Endothelial cell (in vitro differentiated cells): ENCODE results near the gene RFX1. TPM values are rescaled to one million over a fixed set of nuclear protein-coding genes. Genes with fewer than 3 reads are reported as not detected.

ENCODE experiments used
- DNase-seq: peaks from one replicate; pipeline ENCODE4 v3.0.0; 2021; ENCODE audit warnings: low spot score
- H3K27ac Mint-ChIP-seq: one replicate; pipeline ENCODE4 v1.8.0; 2021; ENCODE audit warnings: mixed read lengths, inconsistent platforms; ENCODE audit not compliant: unreplicated experiment
- H3K27me3 Mint-ChIP-seq: one replicate; pipeline ENCODE4 v1.8.0; 2021; ENCODE audit warnings: mild to moderate bottlenecking, moderate library complexity, mixed read lengths, inconsistent platforms; ENCODE audit not compliant: unreplicated experiment
- H3K36me3 Mint-ChIP-seq: one replicate; pipeline ENCODE4 v1.8.0; 2021; ENCODE audit warnings: mild to moderate bottlenecking, low read depth, mixed read lengths, inconsistent platforms; ENCODE audit not compliant: unreplicated experiment
- H3K4me1 Mint-ChIP-seq: one replicate; pipeline ENCODE4 v1.8.0; 2021; ENCODE audit warnings: mild to moderate bottlenecking, mixed read lengths, inconsistent platforms; ENCODE audit not compliant: unreplicated experiment
- H3K4me3 Mint-ChIP-seq: one replicate; pipeline ENCODE4 v1.8.0; 2021; ENCODE audit warnings: mild to moderate bottlenecking, mixed read lengths, inconsistent platforms; ENCODE audit not compliant: unreplicated experiment
- H3K9me3 Mint-ChIP-seq: one replicate; pipeline ENCODE4 v1.8.0; 2021; ENCODE audit warnings: mixed read lengths, inconsistent platforms; ENCODE audit not compliant: unreplicated experiment
- long read RNA-seq: library from polyadenylated mRNA; unstranded; transcript quantifications from one replicate; pipeline ENCODE4 v2.0.0, GENCODE V29; 2020; ENCODE audit not compliant: unreplicated experiment
- total RNA-seq: library from RNA; stranded (reverse); fragmentation: NEBNext Ultra II Directional; extraction: Animal tissue kit (Norgen Biotek cat#: 25700); gene quantifications from one replicate; pipeline ENCODE4 v1.2.1, GENCODE V29; 2021; ENCODE audit not compliant: unreplicated experiment
- TF ChIP-seq, protein P1 (sequence below): fragments of 200-600 bp; sonication (generic); IDR thresholded peaks from one replicate; pipeline ENCODE4 v1.5.0; 2021; ENCODE audit warnings: antibody characterized with exemption; ENCODE audit not compliant: unreplicated experiment

RFX1 gene
- total RNA-seq = 16.2 TPM
- long read RNA-seq = 0 reads

DNA sequence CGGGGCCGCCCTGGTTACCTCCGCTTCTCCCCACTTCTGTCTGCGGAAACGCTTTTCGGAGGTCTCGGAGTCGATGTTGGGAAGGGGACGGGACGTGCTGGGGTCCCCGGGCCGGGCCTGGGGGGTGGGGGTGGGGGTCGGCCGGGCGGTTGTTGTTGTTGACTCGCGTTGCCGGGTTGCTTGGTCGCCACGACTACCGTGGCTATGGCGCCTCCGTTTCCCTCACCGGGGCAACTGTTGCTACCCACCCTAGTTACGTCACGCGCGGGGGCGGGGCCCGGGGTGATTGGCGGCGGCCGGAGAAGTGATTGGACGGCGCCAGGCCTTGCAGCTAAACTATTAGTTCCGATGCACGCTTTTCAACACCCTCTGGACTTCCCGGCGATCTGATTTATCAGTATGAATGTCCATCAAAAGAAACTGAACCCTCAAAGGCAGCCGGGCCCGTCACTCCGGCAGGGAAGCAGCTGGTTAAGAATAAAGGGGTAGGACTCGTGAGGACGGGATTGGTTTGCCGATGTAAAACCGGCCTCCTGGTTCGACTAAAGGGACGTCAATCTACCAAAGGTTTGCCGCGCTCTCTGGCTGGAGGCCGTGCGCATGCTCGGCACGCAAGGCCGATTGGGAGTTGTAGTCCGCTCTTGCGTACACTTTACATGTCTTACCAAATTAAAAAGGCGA lies at the start of gene RFX1:
TSS of gene RFX1 (minus strand) at position 236 of the 681 bp plus-strand sequence. CDS start 12,477 bp downstream, outside the sequence.
- H3K27me3 Mint-ChIP-seq = peaks cover 20% of the 10 kb centered on the region
- no peaks in the 10 kb centered on the region for H3K9me3 Mint-ChIP-seq
- H3K4me3 Mint-ChIP-seq = peak within 1 kb of the TSS; percentile 95
- TF ChIP-seq, protein P1, sequence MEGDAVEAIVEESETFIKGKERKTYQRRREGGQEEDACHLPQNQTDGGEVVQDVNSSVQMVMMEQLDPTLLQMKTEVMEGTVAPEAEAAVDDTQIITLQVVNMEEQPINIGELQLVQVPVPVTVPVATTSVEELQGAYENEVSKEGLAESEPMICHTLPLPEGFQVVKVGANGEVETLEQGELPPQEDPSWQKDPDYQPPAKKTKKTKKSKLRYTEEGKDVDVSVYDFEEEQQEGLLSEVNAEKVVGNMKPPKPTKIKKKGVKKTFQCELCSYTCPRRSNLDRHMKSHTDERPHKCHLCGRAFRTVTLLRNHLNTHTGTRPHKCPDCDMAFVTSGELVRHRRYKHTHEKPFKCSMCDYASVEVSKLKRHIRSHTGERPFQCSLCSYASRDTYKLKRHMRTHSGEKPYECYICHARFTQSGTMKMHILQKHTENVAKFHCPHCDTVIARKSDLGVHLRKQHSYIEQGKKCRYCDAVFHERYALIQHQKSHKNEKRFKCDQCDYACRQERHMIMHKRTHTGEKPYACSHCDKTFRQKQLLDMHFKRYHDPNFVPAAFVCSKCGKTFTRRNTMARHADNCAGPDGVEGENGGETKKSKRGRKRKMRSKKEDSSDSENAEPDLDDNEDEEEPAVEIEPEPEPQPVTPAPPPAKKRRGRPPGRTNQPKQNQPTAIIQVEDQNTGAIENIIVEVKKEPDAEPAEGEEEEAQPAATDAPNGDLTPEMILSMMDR = no peak
- DNase-seq = peak; percentile 100
- H3K4me1 Mint-ChIP-seq = peaks cover 8% of the 10 kb centered on the region
- H3K27ac Mint-ChIP-seq = peak within 1 kb of the TSS; percentile 100
- peaks cover 4% of the 10 kb centered on the region for H3K36me3 Mint-ChIP-seq

DNA sequence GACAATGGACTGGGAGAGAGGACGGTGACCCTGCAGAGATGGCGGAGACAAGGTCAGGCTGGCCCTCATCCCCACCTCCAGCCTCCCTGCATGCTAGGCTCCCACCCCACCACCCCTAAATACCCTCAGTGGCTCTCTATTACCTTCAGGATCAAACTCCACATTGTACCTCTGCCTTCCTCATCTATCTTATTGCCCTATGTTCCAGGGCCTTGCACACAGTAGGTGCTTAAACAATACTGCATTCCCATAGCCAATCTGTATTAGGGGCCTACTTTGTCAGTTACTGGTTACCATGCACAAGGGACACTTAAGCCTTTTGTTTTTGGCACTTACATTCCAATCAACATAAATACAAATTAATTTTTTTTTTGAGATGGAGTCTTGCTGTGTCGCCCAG lies 49.3 kb upstream of the RFX1 start:
- Mint-ChIP-seq H3K9me3 (no peaks in the 10 kb centered on the region), H3K27me3 (peaks cover 11% of the 10 kb centered on the region), H3K36me3 (peaks cover under 1% of the 10 kb centered on the region), H3K4me1 (peaks cover 8% of the 10 kb centered on the region), H3K4me3 (no peak overlapping the region), H3K27ac (no peak overlapping the region)
- no peak for DNase-seq
- TF ChIP-seq, protein P1 = no peak

DNA sequence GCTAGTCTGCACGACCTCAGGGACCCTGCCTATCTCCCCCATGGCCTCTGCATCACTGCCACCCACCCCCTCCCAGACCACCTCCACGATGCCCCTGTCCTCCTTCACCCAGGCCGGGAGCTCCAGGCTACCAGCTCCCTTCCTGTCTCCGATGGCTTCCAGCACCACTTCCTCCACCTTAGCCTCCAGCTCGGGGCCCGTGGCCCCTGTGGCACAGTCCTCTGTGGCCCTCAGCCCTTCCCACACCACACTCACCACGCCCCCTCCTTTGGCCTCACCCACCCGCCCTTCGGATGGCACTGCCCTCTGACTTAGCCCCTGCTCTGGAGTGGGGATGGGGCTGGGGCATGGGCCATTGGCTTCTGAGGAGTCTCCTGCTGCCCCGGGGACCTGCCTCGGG lies 48.6 kb upstream of the RFX1 start:
- Mint-ChIP-seq H3K9me3 (no peaks in the 10 kb centered on the region), H3K4me3 (no peak overlapping the region), H3K4me1 (peaks cover 8% of the 10 kb centered on the region), H3K27me3 (peaks cover 11% of the 10 kb centered on the region), H3K27ac (no peak overlapping the region), H3K36me3 (peaks cover 4% of the 10 kb centered on the region)
- no peak for DNase-seq
- TF ChIP-seq, protein P1 = no peak

DNA sequence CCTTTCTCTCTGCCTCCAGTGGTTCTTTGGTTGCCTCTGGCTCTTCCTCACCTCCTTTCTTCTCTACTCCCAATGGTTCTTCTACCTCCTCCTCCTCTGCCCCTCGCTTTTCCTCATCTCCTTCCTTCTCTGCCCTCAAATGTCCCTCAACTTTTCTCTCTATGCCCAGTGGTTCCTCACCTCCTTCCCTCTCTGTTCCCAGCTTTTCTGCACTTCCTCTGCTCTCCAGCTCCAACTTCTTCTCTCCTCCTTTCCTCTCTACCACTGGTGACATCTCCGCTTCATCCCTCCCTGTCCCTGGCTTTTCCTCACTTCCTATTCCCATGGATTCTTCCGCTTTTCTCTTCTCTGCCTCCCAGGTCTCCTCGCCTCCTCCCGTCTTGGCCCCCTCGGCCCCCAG lies 48.0 kb upstream of the RFX1 start:
- Mint-ChIP-seq H3K9me3 (no peaks in the 10 kb centered on the region), H3K36me3 (peaks cover 4% of the 10 kb centered on the region), H3K4me1 (peaks cover 8% of the 10 kb centered on the region), H3K4me3 (no peak overlapping the region), H3K27ac (no peak overlapping the region), H3K27me3 (peaks cover 11% of the 10 kb centered on the region)
- no peak for DNase-seq
- TF ChIP-seq, protein P1 = no peak

DNA sequence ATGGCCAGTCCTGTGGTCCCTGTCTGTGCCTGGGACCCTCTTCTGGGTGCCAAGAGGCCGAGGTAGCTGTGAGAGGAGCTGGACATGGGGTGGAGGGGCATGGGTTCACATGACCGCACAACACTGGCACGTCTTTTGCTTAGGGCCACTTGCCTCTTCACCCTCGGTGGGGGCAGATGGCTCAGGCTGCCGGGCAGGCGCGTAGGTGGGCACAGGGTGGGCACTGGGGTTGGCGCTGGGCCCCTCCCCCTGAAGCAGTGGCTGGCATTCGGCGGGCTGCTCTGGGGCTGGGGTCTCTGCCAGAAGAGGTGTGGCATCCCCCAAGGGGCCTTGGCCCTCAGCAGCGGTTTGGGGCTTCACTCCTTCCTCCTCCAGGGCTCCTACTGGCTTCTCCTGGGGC lies 47.4 kb upstream of the RFX1 start:
- Mint-ChIP-seq H3K9me3 (no peaks in the 10 kb centered on the region), H3K36me3 (peaks cover 4% of the 10 kb centered on the region), H3K4me1 (peaks cover 4% of the 10 kb centered on the region), H3K27me3 (peaks cover 8% of the 10 kb centered on the region), H3K4me3 (no peak overlapping the region), H3K27ac (no peak overlapping the region)
- no peak for DNase-seq
- TF ChIP-seq, protein P1 = no peak
